HG03196 (cell line): ENCODE measurements around the gene SLC17A6.

Experiments
- ATAC-seq: cut with Tn5 transposase; IDR thresholded peaks from one replicate; pipeline ENCODE4 v1.9.1; 2021; ENCODE audit not compliant: unreplicated experiment

Gene SLC17A6

GRCh38 chr11:22389526-22390282 lies 51.5 kb downstream of the SLC17A6 start:
- ATAC-seq = no peak

- ATAC-seq = no peak
These were observed 52.1 kb downstream of the SLC17A6 start for GRCh38 chr11:22390283-22390655.

GRCh38 chr11:22392561-22392960 lies 54.4 kb downstream of the SLC17A6 start:
- ATAC-seq = no peak

- ATAC-seq = no peak
These were observed 67.2 kb downstream of the SLC17A6 start for GRCh38 chr11:22405377-22405776.

- ATAC-seq = no peak
These were observed 69.1 kb downstream of the SLC17A6 start for GRCh38 chr11:22407267-22407666.

GRCh38 chr11:22407921-22408320 lies 69.7 kb downstream of the SLC17A6 start:
- ATAC-seq = no peak

- ATAC-seq = no peak
These were observed 77.3 kb downstream of the SLC17A6 start for GRCh38 chr11:22415476-22415875.

GRCh38 chr11:22416462-22416861 lies 78.3 kb downstream of the SLC17A6 start:
- ATAC-seq = no peak

GRCh38 chr11:22426915-22427314 lies 88.7 kb downstream of the SLC17A6 start:
- ATAC-seq = no peak
